Retinal pigment epithelial cell (primary cell): ENCODE data around the gene TP53I3.

ENCODE experiments used
- DNase-seq: peaks from one replicate; pipeline ENCODE4 v3.0.0-alpha.2; 2010; ENCODE audit warnings: low read depth
- H3K4me3 ChIP-seq: 2 replicates; pipeline ENCODE4 v1.5.1; 2011; ENCODE audit warnings: mild to moderate bottlenecking, low read length, control low read depth, moderate library complexity
- TF ChIP-seq, protein P1 (sequence below): conservative IDR thresholded peaks from 2 replicates; pipeline ENCODE4 v1.5.1; 2011; ENCODE audit warnings: low read depth, low read length, control low read depth, inconsistent platforms

Gene TP53I3

GRCh38 chr2:24038786-24039499 lies 45.7 kb downstream of the TP53I3 start:
- TF ChIP-seq, protein P1, sequence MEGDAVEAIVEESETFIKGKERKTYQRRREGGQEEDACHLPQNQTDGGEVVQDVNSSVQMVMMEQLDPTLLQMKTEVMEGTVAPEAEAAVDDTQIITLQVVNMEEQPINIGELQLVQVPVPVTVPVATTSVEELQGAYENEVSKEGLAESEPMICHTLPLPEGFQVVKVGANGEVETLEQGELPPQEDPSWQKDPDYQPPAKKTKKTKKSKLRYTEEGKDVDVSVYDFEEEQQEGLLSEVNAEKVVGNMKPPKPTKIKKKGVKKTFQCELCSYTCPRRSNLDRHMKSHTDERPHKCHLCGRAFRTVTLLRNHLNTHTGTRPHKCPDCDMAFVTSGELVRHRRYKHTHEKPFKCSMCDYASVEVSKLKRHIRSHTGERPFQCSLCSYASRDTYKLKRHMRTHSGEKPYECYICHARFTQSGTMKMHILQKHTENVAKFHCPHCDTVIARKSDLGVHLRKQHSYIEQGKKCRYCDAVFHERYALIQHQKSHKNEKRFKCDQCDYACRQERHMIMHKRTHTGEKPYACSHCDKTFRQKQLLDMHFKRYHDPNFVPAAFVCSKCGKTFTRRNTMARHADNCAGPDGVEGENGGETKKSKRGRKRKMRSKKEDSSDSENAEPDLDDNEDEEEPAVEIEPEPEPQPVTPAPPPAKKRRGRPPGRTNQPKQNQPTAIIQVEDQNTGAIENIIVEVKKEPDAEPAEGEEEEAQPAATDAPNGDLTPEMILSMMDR, result no peak
- DNase-seq, result no peak
- H3K4me3 ChIP-seq, result no peak overlapping the region
